ENCODE data around the gene XPR1. TPM values are rescaled to one million over a fixed set of nuclear protein-coding genes. Genes with fewer than 3 reads are reported as not detected.

XPR1 gene
- total RNA-seq, 1 donor from 2014 or later = 62.1 TPM

DNA sequence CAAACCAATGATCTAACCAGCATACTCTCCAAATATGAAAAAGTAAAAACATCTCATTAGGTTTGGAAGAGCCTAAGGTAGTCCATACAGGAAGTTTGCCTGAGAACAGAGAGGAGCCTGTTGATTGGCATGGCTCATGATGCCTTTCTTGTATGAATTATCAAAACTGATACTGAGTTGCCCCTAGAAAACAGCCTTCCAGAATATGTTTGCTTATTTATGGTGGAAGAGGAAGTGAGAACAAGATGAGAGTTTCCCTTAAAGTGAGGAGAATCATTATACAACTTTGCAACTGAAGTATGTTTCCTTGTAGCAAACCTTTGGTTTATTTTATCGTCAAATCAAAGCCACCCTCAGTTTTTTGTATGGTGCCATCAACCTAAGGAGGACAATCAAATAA is 257.0 kb downstream of the XPR1 start:
- TF ChIP-seq, protein P1, sequence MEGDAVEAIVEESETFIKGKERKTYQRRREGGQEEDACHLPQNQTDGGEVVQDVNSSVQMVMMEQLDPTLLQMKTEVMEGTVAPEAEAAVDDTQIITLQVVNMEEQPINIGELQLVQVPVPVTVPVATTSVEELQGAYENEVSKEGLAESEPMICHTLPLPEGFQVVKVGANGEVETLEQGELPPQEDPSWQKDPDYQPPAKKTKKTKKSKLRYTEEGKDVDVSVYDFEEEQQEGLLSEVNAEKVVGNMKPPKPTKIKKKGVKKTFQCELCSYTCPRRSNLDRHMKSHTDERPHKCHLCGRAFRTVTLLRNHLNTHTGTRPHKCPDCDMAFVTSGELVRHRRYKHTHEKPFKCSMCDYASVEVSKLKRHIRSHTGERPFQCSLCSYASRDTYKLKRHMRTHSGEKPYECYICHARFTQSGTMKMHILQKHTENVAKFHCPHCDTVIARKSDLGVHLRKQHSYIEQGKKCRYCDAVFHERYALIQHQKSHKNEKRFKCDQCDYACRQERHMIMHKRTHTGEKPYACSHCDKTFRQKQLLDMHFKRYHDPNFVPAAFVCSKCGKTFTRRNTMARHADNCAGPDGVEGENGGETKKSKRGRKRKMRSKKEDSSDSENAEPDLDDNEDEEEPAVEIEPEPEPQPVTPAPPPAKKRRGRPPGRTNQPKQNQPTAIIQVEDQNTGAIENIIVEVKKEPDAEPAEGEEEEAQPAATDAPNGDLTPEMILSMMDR (IDR thresholded peaks at IDR 0.05; ENCODE audit: partially characterized antibody, unreplicated experiment) = no peak
- H3K27ac Mint-ChIP-seq (ENCODE audit: unreplicated experiment) = no peak overlapping the region
- DNase-seq = no peak
- no peaks in the 10 kb centered on the region for H3K36me3 Mint-ChIP-seq (ENCODE audit: unreplicated experiment)
- H3K4me1 Mint-ChIP-seq (ENCODE audit: low read depth, unreplicated experiment) = no peaks in the 10 kb centered on the region
- no peaks in the 10 kb centered on the region for H3K9me3 Mint-ChIP-seq (ENCODE audit: unreplicated experiment)
- no peak overlapping the region for H3K4me3 Mint-ChIP-seq (ENCODE audit: unreplicated experiment)
- peaks cover 2% of the 10 kb centered on the region for H3K27me3 Mint-ChIP-seq (ENCODE audit: unreplicated experiment)

DNA sequence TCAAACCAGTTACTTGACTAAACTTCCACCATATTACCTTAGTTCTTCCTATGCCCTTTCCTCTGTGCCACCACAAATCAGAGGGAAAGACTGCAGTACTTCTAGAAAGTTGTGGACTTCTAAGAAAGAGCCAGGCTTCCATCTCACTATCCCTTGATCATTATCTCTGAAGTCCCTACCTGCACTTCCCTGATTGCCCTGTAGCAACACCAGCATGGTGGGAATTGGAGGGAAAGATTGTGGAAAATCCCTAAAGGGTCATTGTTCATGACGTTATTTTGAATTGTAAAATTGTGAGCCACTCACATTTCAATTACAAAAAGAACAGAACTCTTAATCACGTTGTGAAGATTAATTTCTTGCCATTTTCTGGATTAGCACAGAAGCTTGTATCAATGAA is 257.5 kb downstream of the XPR1 start:
- TF ChIP-seq, protein P1 (IDR thresholded peaks at IDR 0.05; ENCODE audit: partially characterized antibody, unreplicated experiment) = peak; percentile 23
- peaks cover 2% of the 10 kb centered on the region for H3K27me3 Mint-ChIP-seq (ENCODE audit: unreplicated experiment)
- H3K4me3 Mint-ChIP-seq (ENCODE audit: unreplicated experiment) = no peak overlapping the region
- no peaks in the 10 kb centered on the region for H3K4me1 Mint-ChIP-seq (ENCODE audit: low read depth, unreplicated experiment)
- H3K9me3 Mint-ChIP-seq (ENCODE audit: unreplicated experiment) = no peaks in the 10 kb centered on the region
- no peak for DNase-seq
- H3K27ac Mint-ChIP-seq (ENCODE audit: unreplicated experiment) = no peak overlapping the region
- H3K36me3 Mint-ChIP-seq (ENCODE audit: unreplicated experiment) = no peaks in the 10 kb centered on the region

DNA sequence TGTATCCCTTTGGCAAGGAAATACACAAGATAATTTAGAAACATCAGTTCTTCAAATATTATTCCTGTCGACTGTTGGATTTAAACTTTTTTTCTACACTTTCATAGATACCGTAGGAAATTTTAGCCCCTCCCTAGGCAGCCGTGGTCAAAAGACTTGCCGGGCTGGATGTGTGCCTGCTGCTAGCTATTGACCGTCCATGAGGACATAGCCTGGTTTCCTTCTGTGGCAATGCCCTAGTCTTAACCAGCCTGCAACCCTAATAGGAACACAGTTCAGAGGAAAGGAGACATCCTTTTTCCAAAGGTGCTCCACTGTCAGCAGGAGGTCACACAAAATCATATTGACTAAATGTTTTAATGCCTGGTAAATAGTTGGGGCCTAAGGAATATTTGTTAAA is 260.4 kb downstream of the XPR1 start:
- H3K4me3 Mint-ChIP-seq (ENCODE audit: unreplicated experiment) = no peak overlapping the region
- TF ChIP-seq, protein P1 (IDR thresholded peaks at IDR 0.05; ENCODE audit: partially characterized antibody, unreplicated experiment) = no peak
- peaks cover 2% of the 10 kb centered on the region for H3K9me3 Mint-ChIP-seq (ENCODE audit: unreplicated experiment)
- H3K27me3 Mint-ChIP-seq (ENCODE audit: unreplicated experiment) = peaks cover 5% of the 10 kb centered on the region
- H3K36me3 Mint-ChIP-seq (ENCODE audit: unreplicated experiment) = no peaks in the 10 kb centered on the region
- peaks cover 6% of the 10 kb centered on the region for H3K4me1 Mint-ChIP-seq (ENCODE audit: low read depth, unreplicated experiment)
- DNase-seq = no peak
- H3K27ac Mint-ChIP-seq (ENCODE audit: unreplicated experiment) = no peak overlapping the region

DNA sequence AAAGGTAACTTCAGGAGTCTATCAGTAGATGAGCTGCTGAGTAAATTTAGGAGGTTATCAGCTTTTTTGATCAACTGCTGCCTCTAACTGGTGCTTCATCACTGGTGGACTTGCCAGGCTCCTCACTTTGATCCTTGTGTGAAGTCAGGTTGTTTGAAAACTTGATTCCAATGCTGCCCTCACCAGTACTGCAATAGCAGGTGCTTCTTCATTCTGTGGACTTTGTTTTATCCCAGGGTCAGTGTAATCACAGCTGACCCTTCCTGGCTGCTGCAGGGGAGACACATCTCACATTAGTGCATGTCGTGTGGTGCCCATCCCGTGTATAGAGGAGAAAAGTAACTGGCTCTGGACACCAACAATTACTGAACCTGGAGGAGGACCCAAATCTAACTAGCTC is 260.9 kb downstream of the XPR1 start:
- TF ChIP-seq, protein P1 (IDR thresholded peaks at IDR 0.05; ENCODE audit: partially characterized antibody, unreplicated experiment) = no peak
- peak overlapping the region; percentile 48 for H3K27ac Mint-ChIP-seq (ENCODE audit: unreplicated experiment)
- DNase-seq = no peak
- H3K4me3 Mint-ChIP-seq (ENCODE audit: unreplicated experiment) = no peak overlapping the region
- peaks cover 2% of the 10 kb centered on the region for H3K9me3 Mint-ChIP-seq (ENCODE audit: unreplicated experiment)
- no peaks in the 10 kb centered on the region for H3K36me3 Mint-ChIP-seq (ENCODE audit: unreplicated experiment)
- peaks cover 9% of the 10 kb centered on the region for H3K4me1 Mint-ChIP-seq (ENCODE audit: low read depth, unreplicated experiment)
- peaks cover 5% of the 10 kb centered on the region for H3K27me3 Mint-ChIP-seq (ENCODE audit: unreplicated experiment)

DNA sequence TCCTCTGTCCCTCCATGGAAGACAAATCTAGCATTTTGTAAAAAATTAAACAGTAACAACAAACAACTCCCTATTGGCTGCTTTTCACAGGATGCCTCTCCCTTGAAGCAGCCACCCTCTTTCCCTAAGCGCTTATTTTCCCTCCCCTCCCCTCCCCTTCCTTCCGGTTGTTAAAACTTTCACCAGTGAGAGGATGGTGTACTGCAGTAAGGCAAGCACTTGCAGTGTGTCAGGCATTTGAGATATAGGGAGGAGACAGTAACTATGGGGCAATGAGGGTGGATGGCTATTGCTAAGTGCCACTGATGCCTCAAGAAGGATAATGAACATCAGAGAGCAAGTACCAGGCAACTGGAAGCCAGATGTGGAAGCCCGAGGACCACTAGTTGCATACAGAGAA is 261.8 kb downstream of the XPR1 start:
- Mint-ChIP-seq H3K27ac (ENCODE audit: unreplicated experiment) (no peak overlapping the region), H3K27me3 (ENCODE audit: unreplicated experiment) (peaks cover 5% of the 10 kb centered on the region), H3K36me3 (ENCODE audit: unreplicated experiment) (no peaks in the 10 kb centered on the region), H3K4me3 (ENCODE audit: unreplicated experiment) (no peak overlapping the region), H3K9me3 (ENCODE audit: unreplicated experiment) (peaks cover 5% of the 10 kb centered on the region), H3K4me1 (ENCODE audit: low read depth, unreplicated experiment) (peaks cover 17% of the 10 kb centered on the region)
- TF ChIP-seq, protein P1 (IDR thresholded peaks at IDR 0.05; ENCODE audit: partially characterized antibody, unreplicated experiment) = no peak
- no peak for DNase-seq
